H1 (cell line): ENCODE results near the gene STAT4. TPM values are rescaled to one million over a fixed set of nuclear protein-coding genes. Genes with fewer than 3 reads are reported as not detected.

Source experiments
- BACH1 ChIP-seq: IDR thresholded peaks from 2 replicates; pipeline ENCODE4 v1.6.1; 2012; ENCODE audit warnings: low read length, improper control_type of control experiment
- CEBPB ChIP-seq: IDR thresholded peaks from 2 replicates; pipeline ENCODE4 v1.6.1; 2012; ENCODE audit warnings: low read depth, low read length
- CREB1 ChIP-seq: IDR thresholded peaks from 2 replicates; pipeline ENCODE4 v1.6.1; 2012; ENCODE audit warnings: inconsistent platforms
- CTCF ChIP-seq, 3 experiments: IDR thresholded peaks; 1 replicate in 2 of 3; 2 replicates in 1 of 3; pipeline versions ENCODE4 v1.5.1 to v1.6.1; 2011; ENCODE audit warnings: low read length in 3 of 3, mild to moderate bottlenecking in 3 of 3, inconsistent platforms in 2 of 3, low read depth in 1 of 3, moderate library complexity in 1 of 3; ENCODE audit not compliant: insufficient read depth in 1 of 3; ENCODE audit errors: control extremely low read depth in 1 of 3
- FOSL1 ChIP-seq: IDR thresholded peaks from 2 replicates; pipeline ENCODE4 v1.6.1; 2011; ENCODE audit warnings: mild to moderate bottlenecking, low read depth, low read length, moderate library complexity; ENCODE audit not compliant: insufficient read depth
- GABPA ChIP-seq: IDR thresholded peaks from 2 replicates; pipeline ENCODE4 v1.6.1; 2011; ENCODE audit warnings: mild to moderate bottlenecking, low read length, moderate library complexity, borderline replicate concordance; ENCODE audit not compliant: insufficient read depth
- KDM1A ChIP-seq: fragments of 200-600, 300-600 bp; sonication (generic); IDR thresholded peaks from 2 replicates; pipeline ENCODE4 v1.7.1; 2016; ENCODE audit warnings: mild to moderate bottlenecking, low read length, borderline replicate concordance
- NANOG ChIP-seq: IDR thresholded peaks from 2 replicates; pipeline ENCODE4 v1.6.1; 2011; ENCODE audit warnings: low read length, low read depth, mild to moderate bottlenecking, inconsistent platforms; ENCODE audit not compliant: insufficient read depth, poor library complexity, severe bottlenecking
- RBBP5 ChIP-seq: IDR thresholded peaks from 2 replicates; pipeline ENCODE4 v1.7.1; 2012; ENCODE audit warnings: low read depth, mild to moderate bottlenecking, inconsistent platforms, low read length, moderate library complexity, borderline replicate concordance
- SUZ12 ChIP-seq: fragments of 200-600 bp; sonication (generic); IDR thresholded peaks from 2 replicates; pipeline ENCODE4 v1.6.1; 2012; ENCODE audit warnings: mild to moderate bottlenecking, inconsistent platforms, low read length, moderate library complexity, mixed read lengths
- polyA plus RNA-seq, 7 experiments: library from polyadenylated mRNA; depleted of rRNA in 3 of 7; stranded (reverse) in 5 of 7; unstranded in 2 of 7; fragments of >200 nt in 5 of 7; fragments of 200-250 nt in 2 of 7; gene quantifications; 1 replicate in 5 of 7; 2 replicates in 1 of 7; 4 replicates in 1 of 7; pipeline versions ENCODE4 v1.2.1 to v1.2.3, GENCODE V29; 2011 to 2013; ENCODE audit warnings: missing spikeins in 2 of 7, mixed read lengths in 2 of 7
- total RNA-seq: library from RNA; stranded (reverse); fragmentation: NEBNext Ultra II Directional; extraction: Animal tissue kit (Norgen Biotek cat#: 25700); gene quantifications from 2 replicates; pipeline ENCODE4 v1.2.1, GENCODE V29; 2021

STAT4 gene
- total and polyA plus RNA-seq, 2 of the 8 experiments (the other 6 are each of a cell fraction or from before 2014, with no cell fraction given): 0.36 to 0.63 TPM

GRCh38 chr2:191056228-191056627 lies 94.6 kb downstream of the STAT4 start (continued):
- TF ChIP-seq KDM1A: no peak
- TF ChIP-seq GABPA: no peak
- no peak for TF ChIP-seq BACH1
- TF ChIP-seq SUZ12: no peak
- no peak for TF ChIP-seq CTCF (IDR thresholded peaks at IDR 0.05; ENCODE audit: control extremely low read depth in 1 of 3, insufficient read depth in 1 of 3, low read depth in 1 of 3, low read length in 3 of 3)
- TF ChIP-seq CEBPB: no peak
- TF ChIP-seq CREB1: no peak
- TF ChIP-seq FOSL1: no peak
- TF ChIP-seq RBBP5: no peak
- no peak for TF ChIP-seq NANOG
